Caki2 (cell line): ENCODE results near the gene DNAJA4. TPM values are rescaled to one million over a fixed set of nuclear protein-coding genes. Genes with fewer than 3 reads are reported as not detected.
"Not testable (repeated sequence)": the region's sequence is repeated elsewhere in the genome, so short reads cannot be mapped to it uniquely, and the experiment has no call there.

Experiments used
- DNase-seq: peaks from one replicate; pipeline ENCODE4 v3.0.0-alpha.2; 2015; ENCODE audit warnings: low read depth
- in situ Hi-C: cut with HindIII; loops from 2 replicates; pipeline ENCODE4 v1.10.0; 2016; ENCODE audit warnings: low sequenced_read_pairs, low pct_unique_long_range_greater_than_20kb, mixed read lengths
- total RNA-seq: library from RNA; depleted of rRNA; stranded (reverse); fragments of >200 nt; shearing (Covaris generic); gene quantifications from 2 replicates; pipeline ENCODE4 v1.2.3, GENCODE V29; 2014; ENCODE audit warnings: low replicate concordance

The DNAJA4 gene
- total RNA-seq, 1 experiment from 2014 or later, result not detected

DNA sequence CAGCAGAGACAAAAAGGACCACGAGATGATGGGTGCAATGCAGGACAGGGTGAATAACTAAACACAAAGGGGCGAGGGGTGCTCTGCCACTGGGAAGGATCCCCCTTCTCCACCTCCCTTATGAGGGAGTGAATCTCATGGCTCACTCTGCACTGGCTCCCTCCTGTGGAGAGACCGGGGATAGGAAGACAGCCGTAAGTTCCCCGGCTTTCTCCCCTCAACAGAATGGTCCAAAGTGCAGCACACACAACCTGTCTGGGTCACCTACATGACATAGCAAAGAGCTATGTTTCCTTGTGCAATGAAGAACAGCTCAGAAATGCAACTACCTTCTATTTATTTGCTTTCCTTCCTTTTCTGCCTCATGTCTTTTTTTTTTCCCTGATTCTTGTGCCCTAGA lies 22.2 kb upstream of the DNAJA4 start:
- no peak for DNase-seq

GRCh38 chr15:78243058-78243457 lies 21.3 kb upstream of the DNAJA4 start:
- in situ Hi-C loops, result no loop called here
- DNase-seq, result no peak

More for the DNA sequence above, 22.2 kb upstream of the DNAJA4 start:
- in situ Hi-C loops, result no loop called here

DNA sequence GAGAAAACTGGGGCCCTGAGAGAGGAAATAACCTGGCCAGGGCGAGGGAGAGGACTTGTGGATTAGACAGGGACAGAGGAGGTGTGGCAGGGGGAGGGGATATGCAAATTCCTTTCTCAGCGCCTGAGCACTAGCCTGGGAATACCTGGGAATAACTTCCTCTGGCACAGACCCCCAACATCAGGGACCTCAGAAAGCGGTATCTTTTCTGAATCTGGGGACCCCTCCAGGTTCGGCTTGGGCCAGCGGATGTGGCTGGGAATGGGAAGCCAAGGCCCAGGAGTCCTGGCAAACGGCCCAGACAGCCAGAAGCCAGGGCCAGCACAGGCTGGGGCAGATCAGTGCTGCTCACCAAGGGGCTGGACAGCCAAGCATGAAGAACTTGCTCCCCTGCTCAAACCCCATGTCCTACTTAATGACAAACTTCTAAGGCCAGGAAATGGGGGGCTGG lies 20.8 kb upstream of the DNAJA4 start:
- DNase-seq, result no peak
- in situ Hi-C loops, result no loop called here

GRCh38 chr15:78244101-78244500 lies 20.3 kb upstream of the DNAJA4 start:
- in situ Hi-C loops, result no loop called here
- no peak for DNase-seq

DNA sequence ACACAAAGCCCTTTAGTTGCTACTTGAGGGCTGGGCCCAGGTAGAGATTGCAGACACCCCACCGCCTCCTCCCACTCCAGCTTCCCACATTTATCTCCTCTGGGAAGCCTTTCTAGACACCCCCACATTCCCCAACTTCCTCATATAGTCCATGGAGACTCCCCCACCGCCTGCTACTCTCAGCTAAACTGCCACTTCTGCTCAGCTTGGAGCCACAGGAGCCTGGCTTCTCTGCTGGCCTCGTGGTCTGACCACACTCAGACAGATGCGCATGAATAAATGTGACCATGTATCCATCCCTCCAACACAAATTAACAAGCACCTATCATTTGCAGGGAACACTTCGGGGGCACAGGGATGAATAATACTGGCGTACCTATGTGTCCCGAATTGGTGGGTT lies 19.5 kb upstream of the DNAJA4 start:
- DNase-seq, result no peak
- in situ Hi-C loops, result no loop called here

DNA sequence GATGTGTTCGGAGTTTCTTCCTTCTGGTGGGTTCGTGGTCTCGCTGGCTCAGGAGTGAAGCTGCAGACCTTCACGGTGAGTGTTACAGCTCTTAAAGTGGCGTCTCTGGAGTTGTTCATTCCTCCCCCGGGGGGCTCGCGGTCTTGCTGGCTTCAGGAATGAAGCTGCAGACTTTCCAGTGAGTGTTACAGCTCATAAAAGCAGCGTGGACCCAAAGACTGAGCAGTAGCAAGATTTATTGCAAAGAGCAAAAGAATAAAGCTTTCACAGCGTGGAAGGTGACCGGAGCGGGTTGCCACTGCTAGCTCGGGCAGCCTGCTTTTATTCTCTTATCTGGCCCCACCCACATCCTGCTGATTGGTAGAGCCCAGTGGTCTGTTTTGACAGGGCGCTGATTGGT lies 19.0 kb upstream of the DNAJA4 start:
- DNase-seq, in situ Hi-C loops: not testable (repeated sequence)

DNA sequence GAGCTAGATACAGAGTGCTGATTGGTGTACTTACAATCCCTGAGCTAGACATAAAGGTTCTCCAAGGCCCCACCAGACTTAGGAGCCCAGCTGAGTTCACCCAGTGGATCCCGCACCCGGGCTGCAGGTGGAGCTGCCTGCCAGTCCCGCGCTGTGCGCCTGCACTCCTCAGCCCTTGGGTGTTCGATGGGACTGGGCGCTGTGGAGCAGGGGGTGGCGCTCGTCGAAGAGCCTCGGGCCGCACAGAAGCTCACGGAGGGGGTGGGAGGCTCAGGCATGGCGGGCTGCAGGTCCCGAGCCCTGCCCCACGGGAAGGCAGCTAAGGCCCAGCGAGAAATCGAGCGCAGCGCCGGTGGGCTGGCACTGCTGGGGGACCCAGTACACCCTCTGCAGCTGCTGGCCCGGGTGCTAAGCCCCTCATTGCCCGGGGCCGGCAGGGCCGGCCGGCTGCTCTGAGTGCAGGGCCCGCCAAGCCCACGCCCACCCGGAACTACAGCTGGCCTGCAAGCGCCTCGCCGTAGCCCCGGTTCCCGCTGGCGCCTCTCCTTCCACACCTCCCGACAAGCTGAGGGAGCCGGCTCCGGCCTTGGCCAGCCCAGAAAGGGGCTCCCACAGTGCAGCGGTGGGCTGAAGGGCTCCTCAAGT lies 18.3 kb upstream of the DNAJA4 start:
- in situ Hi-C loops, DNase-seq: not testable (repeated sequence)

GRCh38 chr15:78247911-78248310 lies 16.5 kb upstream of the DNAJA4 start:
- in situ Hi-C loops, result no loop called here
- no peak for DNase-seq

GRCh38 chr15:78249131-78249530 lies 15.2 kb upstream of the DNAJA4 start:
- no peak for DNase-seq
- in situ Hi-C loops, result no loop called here

- DNase-seq, result no peak
- in situ Hi-C loops, result no loop called here
Observed at GRCh38 chr15:78251136-78251535, 13.2 kb upstream of the DNAJA4 start.

DNA sequence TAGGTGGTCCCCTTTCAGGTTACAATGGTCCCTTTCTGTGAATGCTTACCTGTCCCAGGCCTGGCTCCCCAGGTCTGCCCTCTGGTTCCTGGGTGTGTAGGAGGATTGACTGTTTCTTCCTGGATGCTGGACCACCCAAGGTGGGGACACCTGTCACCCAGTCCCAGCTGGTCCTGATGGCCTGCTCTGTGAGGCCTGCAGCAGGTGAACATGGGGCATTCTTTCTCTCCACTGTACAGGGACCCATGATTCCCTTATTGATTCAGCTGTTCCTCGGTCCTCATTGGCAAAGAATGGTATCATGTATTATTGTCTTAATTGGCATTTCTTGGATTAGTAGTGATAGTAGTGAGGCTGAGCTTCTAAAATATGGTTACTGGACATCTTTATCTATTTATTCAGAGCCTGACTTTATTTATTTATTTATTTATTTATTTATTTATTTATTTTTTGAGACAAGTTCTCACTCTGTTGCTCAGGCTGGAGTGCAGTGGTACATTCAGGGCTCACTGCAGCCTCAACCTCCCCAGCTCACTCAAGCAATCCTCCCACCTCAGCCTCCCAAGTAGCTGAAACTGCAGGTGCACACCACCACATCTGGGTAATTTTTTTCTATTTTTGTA lies 8.8 kb upstream of the DNAJA4 start:
- no peak for DNase-seq
- in situ Hi-C loops, result no loop called here

DNA sequence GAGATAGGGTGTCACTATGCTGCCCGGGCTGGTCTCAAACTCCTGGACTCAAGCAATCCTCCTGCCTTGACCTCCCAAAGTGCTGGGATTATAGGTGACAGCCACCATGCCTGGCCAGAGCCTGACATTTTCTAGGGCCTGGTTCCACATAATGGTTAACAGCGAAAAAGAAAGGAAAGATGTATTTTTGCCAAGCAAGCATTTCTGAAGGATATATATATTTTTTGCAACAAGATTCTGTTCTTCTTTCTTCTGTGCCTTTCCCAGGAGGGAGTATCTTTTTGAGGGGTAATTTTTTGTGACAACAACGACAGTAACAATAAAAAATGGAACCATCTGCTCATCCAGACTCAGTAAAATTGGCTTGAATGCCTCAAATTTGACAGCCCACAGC lies 8.3 kb upstream of the DNAJA4 start:
- in situ Hi-C loops, result no loop called here
- no peak for DNase-seq

DNA sequence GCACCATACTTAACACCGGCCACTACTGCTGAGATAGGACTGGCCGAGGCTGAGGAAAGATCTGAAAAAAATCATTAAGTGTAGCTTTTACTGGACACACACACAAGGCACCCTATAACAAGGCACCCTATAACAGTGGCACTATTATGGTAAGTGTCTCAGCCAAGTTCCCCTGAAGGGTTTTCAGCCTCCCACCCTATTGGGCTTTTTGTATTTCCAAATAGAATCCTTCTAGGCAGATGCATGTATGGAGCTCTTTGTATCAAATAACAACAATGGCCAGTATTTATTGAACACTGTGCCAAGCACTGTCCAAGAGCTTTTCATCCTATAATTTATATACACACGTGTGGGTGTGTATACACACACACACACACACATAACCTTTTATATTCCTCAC lies 6.7 kb upstream of the DNAJA4 start:
- in situ Hi-C loops, result no loop called here
- DNase-seq, result no peak

- no peak for DNase-seq
- in situ Hi-C loops, result no loop called here
Observed at GRCh38 chr15:78259232-78259631, 5.1 kb upstream of the DNAJA4 start.

GRCh38 chr15:78260489-78260888 lies 3.9 kb upstream of the DNAJA4 start:
- in situ Hi-C loops, result no loop called here
- DNase-seq, result no peak

GRCh38 chr15:78261062-78261461 lies 3.3 kb upstream of the DNAJA4 start:
- in situ Hi-C loops, result no loop called here
- no peak for DNase-seq

DNA sequence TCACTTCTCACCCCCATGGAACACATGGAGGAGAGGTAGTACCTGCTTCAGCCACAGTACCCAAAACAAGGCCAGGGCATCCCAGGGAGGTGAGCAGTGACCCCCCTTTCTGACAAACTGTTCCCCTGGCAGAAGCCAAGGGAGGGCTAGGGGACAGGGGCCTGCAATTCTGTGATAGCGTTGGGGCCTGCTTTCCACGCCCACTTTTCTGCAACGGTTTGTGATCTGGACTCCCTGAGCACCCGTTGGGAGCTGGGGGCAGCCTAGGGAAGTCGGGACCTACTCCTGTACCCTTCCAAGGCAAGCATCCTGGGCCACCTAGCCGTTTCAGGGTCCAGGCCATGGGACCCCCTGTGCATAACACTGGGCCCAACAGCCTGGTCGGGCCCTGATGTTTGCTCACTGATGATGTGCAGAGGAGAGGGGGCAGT lies 996 bp upstream of the DNAJA4 start:
- in situ Hi-C loops, result no loop called here
- DNase-seq, result no peak

GRCh38 chr15:78263907-78264303 lies 457 bp upstream of the DNAJA4 start:
- in situ Hi-C loops, result no loop called here
- no peak for DNase-seq

DNA sequence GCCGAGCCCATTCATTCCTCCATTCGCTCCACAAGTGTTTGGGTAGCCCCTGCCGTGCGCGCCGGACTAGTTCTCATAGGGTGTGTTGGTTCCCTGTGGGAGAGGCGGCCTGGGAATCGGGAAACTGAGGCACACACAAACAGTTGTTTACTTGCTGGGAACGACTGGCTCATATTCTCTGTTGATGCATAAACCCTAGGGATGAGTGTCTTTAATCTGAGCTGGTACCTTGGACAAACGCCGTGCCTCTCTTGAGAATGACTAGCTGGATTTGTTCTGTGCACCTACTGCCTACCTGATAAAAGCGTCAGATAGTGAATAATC lies 737 bp downstream of the DNAJA4 start:
- in situ Hi-C loops, result no loop called here
- DNase-seq, result no peak

GRCh38 chr15:78265752-78266224 lies 1.4 kb downstream of the DNAJA4 start:
- in situ Hi-C loops, result no loop called here
- no peak for DNase-seq
